Measurements from ENCODE around the gene TRHDE. TPM values are rescaled to one million over a fixed set of nuclear protein-coding genes. Genes with fewer than 3 reads are reported as not detected.

TRHDE gene
- total and polyA plus RNA-seq, 2 donors (not counting 3 experiments of a cell fraction or from before 2014, with no cell fraction given), result not detected

DNA sequence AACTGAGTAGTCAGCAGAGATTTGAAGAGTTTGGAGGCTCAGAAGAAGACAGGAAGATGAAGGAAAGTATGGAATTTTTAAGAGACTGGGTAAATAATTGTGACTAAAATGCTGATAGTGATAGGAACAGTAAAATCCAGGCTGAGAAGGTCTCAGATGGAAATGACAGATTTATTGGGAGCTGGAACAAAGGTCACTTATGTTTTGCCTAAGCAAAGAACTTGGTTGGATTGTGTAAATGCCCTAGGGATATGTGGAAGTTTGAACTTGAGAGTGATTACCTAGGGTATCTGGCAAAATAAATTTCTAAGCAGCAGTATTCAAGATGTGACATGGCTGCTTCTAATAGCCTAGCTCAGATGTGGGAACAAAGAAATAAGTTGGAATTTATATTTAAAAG is 180.9 kb downstream of the TRHDE start:
- Histone ChIP-seq H3K79me2 (ENCODE audit: control insufficient read depth, insufficient read depth, low read length) (no peaks in the 10 kb centered on the region), H3K4me3 (replicated peaks in 1 of 3; ENCODE audit: insufficient read depth in 1 of 3, low read depth in 1 of 3, low read length in 3 of 3) (no peak overlapping the region), H2AFZ (ENCODE audit: low read depth, low read length) (no peak overlapping the region), H3K9ac (replicated peaks; ENCODE audit: extremely low read depth, insufficient read depth, low read length) (no peak overlapping the region), H4K20me1 (replicated peaks; ENCODE audit: control insufficient read depth, extremely low read depth, insufficient read depth, low read length) (no peaks in the 10 kb centered on the region), H3K4me1 (ENCODE audit: control insufficient read depth, extremely low read depth, insufficient read depth, low read length) (no peaks in the 10 kb centered on the region), H3K4me2 (ENCODE audit: insufficient read depth, low read length) (no peak overlapping the region), H3K9me3 (replicated peaks; ENCODE audit: control insufficient read depth, insufficient read depth, low read length) (peaks cover 4% of the 10 kb centered on the region), H3K9me1 (replicated peaks; ENCODE audit: control insufficient read depth, extremely low read depth, insufficient read depth, low read length) (no peaks in the 10 kb centered on the region), H3K27me3 (ENCODE audit: control insufficient read depth in 2 of 2, insufficient read depth in 2 of 2, low read length in 2 of 2) (no peaks in the 10 kb centered on the region), H3K27ac (ENCODE audit: insufficient read depth, low read depth, low read length) (no peak overlapping the region), H3K36me3 (ENCODE audit: control insufficient read depth in 2 of 2, extremely low read depth in 1 of 2, insufficient read depth in 2 of 2, low read length in 2 of 2) (no peaks in the 10 kb centered on the region)
- FAIRE-seq, result no peak
- POLR2A ChIA-PET, result no interaction called here
- CTCF ChIA-PET, result no interaction called here
- dilution Hi-C loops (cut with MboI; ENCODE audit: extremely low pct_ligation_motif_present, low sequenced_read_pairs), result no loop called here
- BruUV-seq (replicated peaks), result no TSS peak
- intact Hi-C loops (cut with micrococcal nuclease), result no loop called here
- TF ChIP-seq FOS (IDR thresholded peaks at IDR 0.05; ENCODE audit: borderline replicate concordance, insufficient read depth, low read length), result no peak
- TF ChIP-seq MAX (IDR thresholded peaks at IDR 0.05; ENCODE audit: insufficient read depth, insufficient read length), result no peak
- TF ChIP-seq JUN (IDR thresholded peaks at IDR 0.05; ENCODE audit: borderline replicate concordance, insufficient read depth, insufficient read length, low read depth), result no peak
- no peak for TF ChIP-seq POLR2AphosphoS5 (IDR thresholded peaks at IDR 0.05; ENCODE audit: insufficient read depth, low read depth, low read length)
- no peak for TF ChIP-seq MYC (IDR thresholded peaks at IDR 0.05; ENCODE audit: low read depth, low read length)
- TF ChIP-seq CTCF (IDR thresholded peaks at IDR 0.05; ENCODE audit: extremely low read depth in 1 of 2, insufficient read depth in 1 of 2, low read depth in 1 of 2, low read length in 2 of 2), result no peak
- no peak for TF ChIP-seq GATA2 (IDR thresholded peaks at IDR 0.05; ENCODE audit: insufficient read depth, insufficient read length, low read depth, low read length)
- TF ChIP-seq POLR2A (IDR thresholded peaks at IDR 0.05; ENCODE audit: low read depth, low read length), result no peak
- no peak for TF ChIP-seq EZH2 (IDR thresholded peaks at IDR 0.05; ENCODE audit: borderline replicate concordance, low read depth, low read length, severe bottlenecking)
- no peak for DNase-seq (ENCODE audit: low read depth, low spot score)
